ENCODE results near the gene HTR1A.

HTR1A gene

DNA sequence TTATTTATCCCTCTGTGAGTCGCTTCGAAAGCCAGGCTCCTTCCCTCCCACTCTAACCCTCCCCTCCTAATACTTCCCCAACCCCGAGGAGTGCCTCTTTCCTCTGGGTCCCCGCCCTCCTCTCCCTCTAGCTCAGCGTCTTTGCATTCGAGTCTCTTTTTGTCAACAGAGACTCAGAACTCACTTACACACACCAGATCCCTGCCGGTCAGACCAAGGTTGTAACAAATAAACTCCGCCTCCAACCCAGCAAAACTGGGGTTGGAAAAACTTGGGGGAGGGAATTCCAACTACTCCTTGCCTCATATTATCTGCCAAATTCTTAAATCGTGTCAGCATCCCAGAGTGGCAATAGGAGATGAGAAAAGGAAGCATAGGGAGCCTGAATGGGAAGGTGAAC, at the start of gene HTR1A:
Gene HTR1A, minus strand, starts transcription at position 167 of the 400 bp plus-strand sequence. CDS start 726 bp downstream, outside the sequence.
- no peak for DNase-seq (ENCODE audit: low read depth)
- TF ChIP-seq, protein P1, sequence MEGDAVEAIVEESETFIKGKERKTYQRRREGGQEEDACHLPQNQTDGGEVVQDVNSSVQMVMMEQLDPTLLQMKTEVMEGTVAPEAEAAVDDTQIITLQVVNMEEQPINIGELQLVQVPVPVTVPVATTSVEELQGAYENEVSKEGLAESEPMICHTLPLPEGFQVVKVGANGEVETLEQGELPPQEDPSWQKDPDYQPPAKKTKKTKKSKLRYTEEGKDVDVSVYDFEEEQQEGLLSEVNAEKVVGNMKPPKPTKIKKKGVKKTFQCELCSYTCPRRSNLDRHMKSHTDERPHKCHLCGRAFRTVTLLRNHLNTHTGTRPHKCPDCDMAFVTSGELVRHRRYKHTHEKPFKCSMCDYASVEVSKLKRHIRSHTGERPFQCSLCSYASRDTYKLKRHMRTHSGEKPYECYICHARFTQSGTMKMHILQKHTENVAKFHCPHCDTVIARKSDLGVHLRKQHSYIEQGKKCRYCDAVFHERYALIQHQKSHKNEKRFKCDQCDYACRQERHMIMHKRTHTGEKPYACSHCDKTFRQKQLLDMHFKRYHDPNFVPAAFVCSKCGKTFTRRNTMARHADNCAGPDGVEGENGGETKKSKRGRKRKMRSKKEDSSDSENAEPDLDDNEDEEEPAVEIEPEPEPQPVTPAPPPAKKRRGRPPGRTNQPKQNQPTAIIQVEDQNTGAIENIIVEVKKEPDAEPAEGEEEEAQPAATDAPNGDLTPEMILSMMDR (IDR thresholded peaks at IDR 0.05; ENCODE audit: low read depth, low read length, missing control alignments) = no peak
- H3K4me3 ChIP-seq (ENCODE audit: low read depth, low read length) = no peak within 1 kb of the TSS

DNA sequence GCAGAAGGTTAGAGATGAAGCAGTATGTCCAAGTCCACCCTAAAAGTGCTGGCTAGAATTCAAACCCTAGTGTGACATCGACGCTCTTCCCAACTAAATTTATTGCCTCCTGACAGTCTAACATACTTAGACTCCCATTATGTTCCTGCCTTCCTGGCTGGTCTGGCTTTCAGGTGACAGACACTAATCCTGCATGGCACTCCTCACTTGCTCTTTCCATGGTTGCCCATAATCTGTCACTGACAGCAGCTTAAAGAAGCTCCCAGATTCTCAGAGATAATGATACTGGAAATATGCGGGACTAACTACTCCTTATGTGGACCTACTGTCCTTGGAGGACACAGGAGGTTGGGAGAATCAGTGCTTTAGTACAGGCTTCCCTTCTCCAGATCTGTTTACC, 41.7 kb upstream of the HTR1A start:
- H3K4me3 ChIP-seq (ENCODE audit: low read depth, low read length) = no peak overlapping the region
- TF ChIP-seq, protein P1 (IDR thresholded peaks at IDR 0.05; ENCODE audit: low read depth, low read length, missing control alignments) = no peak
- DNase-seq (ENCODE audit: low read depth) = no peak

DNA sequence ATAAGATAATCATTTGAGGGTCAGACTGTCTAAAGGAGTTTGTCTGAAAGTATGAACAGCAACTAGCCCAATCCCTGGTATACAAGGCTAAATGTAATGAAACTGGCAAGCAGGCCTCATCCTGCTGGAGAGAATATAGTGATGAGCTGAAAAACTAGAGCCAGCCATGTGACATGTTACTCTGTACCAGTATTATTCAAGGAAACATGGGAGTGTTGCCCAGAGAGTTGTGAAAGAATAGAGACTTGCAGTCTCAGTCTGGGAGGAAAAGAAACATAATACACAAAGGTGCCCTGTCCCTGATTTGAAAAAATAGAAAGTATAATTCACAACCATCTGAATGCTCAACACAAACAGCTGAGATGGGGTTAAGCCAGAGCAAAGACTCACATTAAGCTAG, 37.9 kb upstream of the HTR1A start:
- H3K4me3 ChIP-seq (ENCODE audit: low read depth, low read length) = no peak overlapping the region
- no peak for DNase-seq (ENCODE audit: low read depth)
- TF ChIP-seq, protein P1 (IDR thresholded peaks at IDR 0.05; ENCODE audit: low read depth, low read length, missing control alignments) = no peak

DNA sequence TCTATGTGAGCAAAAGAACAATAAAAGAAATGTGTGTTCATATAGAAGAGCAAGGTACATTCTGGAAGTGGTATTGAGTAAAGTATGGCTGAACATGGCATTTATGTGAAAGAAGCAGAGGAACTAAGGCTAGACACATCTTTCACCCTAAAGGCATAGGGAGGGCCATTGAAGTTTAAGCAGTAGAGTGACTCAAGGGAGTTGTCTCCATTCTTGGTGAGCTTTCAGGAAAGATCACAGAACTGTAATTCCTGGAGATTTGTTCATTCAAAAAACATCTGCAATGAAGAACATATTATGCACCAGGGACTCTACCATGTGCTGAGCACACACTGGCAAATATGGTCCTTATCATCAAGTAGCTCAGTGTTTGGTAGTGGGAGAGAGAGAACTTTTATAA, 24.8 kb upstream of the HTR1A start:
- no peak for DNase-seq (ENCODE audit: low read depth)
- TF ChIP-seq, protein P1 (IDR thresholded peaks at IDR 0.05; ENCODE audit: low read depth, low read length, missing control alignments) = no peak
- no peak overlapping the region for H3K4me3 ChIP-seq (ENCODE audit: low read depth, low read length)

DNA sequence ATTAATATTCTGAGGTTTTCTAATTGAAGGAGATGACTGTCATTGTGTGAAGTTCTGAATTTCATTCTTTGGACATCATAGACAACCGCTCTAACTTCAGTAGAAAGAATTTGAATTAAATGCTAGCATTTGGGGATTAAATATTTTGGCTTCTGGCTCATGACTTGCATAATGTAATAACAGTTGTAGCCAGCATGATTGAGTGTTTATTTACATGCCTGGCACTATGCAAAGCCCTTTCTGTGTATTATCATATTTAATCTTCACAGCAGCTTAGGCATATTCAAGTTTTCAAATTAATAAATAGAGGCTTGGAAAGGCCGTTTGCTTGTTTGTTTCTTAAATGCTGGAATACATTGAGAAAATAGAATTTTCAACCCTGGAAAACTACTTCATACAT, 19.6 kb upstream of the HTR1A start:
- no peak for DNase-seq (ENCODE audit: low read depth)
- TF ChIP-seq, protein P1 (IDR thresholded peaks at IDR 0.05; ENCODE audit: low read depth, low read length, missing control alignments) = no peak
- no peak overlapping the region for H3K4me3 ChIP-seq (ENCODE audit: low read depth, low read length)

DNA sequence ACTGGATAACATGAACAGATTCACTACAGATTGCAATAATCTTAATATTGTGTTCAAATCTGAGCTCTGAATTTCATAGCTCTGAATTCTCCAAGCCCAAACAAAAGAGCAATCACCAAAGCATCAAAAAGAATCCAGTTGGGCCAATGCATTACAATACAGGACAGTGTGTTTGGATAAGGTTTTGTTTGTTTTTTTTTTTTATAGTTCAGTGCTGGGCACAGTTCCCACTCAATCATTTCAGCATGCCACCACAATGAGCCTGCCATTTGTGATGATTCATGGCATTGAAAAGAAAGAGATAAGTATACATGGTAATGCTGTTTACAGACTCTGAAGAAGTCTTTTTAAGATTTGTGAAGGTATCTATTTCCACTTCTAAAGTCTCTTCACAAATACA, 1.7 kb upstream of the HTR1A start:
- DNase-seq (ENCODE audit: low read depth) = no peak
- H3K4me3 ChIP-seq (ENCODE audit: low read depth, low read length) = no peak overlapping the region
- TF ChIP-seq, protein P1 (IDR thresholded peaks at IDR 0.05; ENCODE audit: low read depth, low read length, missing control alignments) = no peak

DNA sequence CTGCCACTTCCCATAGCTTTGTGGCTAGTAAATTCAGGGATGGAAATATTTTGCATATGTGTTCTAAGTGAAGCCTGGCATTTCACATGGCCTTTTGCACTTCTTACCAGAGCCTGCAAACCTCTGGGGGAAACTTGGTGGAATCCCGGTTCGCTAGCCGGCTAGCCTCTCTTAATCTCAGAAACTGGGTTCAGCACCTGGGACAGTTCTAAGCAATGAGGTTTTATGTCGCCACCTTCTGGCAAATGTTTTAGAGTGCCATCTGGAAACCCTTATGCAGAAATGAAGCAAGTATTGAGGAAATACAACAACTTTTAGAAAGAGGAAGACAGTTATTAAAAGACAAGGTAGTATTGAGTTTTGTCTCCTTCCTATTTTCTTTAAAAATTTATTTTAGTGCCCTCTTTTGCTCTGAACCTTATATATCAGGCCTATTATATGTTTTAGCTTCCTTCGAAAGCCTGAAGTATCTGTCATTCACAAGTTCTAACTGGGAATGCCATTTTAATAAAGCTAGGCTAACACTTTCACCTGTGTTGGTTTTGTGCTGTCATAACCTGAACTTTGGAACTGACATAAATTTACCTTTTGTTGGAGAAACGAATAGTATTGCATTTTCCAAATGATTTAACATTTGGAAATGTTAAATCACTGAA, 963 bp upstream of the HTR1A start:
- H3K4me3 ChIP-seq (ENCODE audit: low read depth, low read length) = no peak overlapping the region
- DNase-seq (ENCODE audit: low read depth) = peak; percentile 25
- TF ChIP-seq, protein P1 (IDR thresholded peaks at IDR 0.05; ENCODE audit: low read depth, low read length, missing control alignments) = peak; percentile 60

Data from GM12864 (cell line).